Measurements from ENCODE around the gene GPR3.
"Not testable (repeated sequence)": the region's sequence is repeated elsewhere in the genome, so short reads cannot be mapped to it uniquely, and the experiment has no call there.

GPR3 gene

DNA sequence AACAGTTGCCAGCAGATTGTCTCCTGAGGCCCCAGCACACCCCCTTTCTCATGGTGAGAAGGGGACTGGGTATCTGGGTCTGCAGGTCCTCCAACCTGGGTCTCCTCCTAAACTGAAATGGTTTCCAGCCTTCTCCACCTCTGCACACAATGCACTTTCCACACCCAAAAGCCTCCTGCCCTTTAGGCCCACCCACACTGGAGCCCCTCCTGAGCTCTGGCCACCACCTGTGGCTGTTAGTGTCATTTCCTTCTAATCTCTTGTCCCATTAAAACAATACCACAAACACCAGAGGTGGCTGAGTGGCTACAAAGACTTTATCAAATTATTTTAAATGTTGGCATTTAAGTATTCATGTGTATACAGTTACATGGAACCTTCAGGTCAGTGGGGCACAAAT is 11.5 kb downstream of the GPR3 start:
- no peaks in the 10 kb centered on the region for H3K27me3 ChIP-seq (replicated peaks; ENCODE audit: control insufficient read depth, insufficient read depth, low read length)
- TF ChIP-seq, protein P1, sequence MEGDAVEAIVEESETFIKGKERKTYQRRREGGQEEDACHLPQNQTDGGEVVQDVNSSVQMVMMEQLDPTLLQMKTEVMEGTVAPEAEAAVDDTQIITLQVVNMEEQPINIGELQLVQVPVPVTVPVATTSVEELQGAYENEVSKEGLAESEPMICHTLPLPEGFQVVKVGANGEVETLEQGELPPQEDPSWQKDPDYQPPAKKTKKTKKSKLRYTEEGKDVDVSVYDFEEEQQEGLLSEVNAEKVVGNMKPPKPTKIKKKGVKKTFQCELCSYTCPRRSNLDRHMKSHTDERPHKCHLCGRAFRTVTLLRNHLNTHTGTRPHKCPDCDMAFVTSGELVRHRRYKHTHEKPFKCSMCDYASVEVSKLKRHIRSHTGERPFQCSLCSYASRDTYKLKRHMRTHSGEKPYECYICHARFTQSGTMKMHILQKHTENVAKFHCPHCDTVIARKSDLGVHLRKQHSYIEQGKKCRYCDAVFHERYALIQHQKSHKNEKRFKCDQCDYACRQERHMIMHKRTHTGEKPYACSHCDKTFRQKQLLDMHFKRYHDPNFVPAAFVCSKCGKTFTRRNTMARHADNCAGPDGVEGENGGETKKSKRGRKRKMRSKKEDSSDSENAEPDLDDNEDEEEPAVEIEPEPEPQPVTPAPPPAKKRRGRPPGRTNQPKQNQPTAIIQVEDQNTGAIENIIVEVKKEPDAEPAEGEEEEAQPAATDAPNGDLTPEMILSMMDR (IDR thresholded peaks at IDR 0.05; ENCODE audit: insufficient read depth, low read length, poor library complexity, severe bottlenecking), result no peak
- H3K4me3 ChIP-seq (replicated peaks; ENCODE audit: low read depth, low read length), result no peak overlapping the region
- no peak for DNase-seq (ENCODE audit: extremely low read depth, insufficient read length)
- H3K36me3 ChIP-seq (ENCODE audit: control insufficient read depth, insufficient read depth, low read length), result peaks cover 8% of the 10 kb centered on the region

GRCh38 chr1:27405074-27405473 is 12.7 kb downstream of the GPR3 start:
- TF ChIP-seq, protein P1 (IDR thresholded peaks at IDR 0.05; ENCODE audit: insufficient read depth, low read length, poor library complexity, severe bottlenecking), result no peak
- no peak overlapping the region for H3K4me3 ChIP-seq (replicated peaks; ENCODE audit: low read depth, low read length)
- H3K36me3 ChIP-seq (ENCODE audit: control insufficient read depth, insufficient read depth, low read length), result peaks cover 11% of the 10 kb centered on the region
- no peak for DNase-seq (ENCODE audit: extremely low read depth, insufficient read length)
- H3K27me3 ChIP-seq (replicated peaks; ENCODE audit: control insufficient read depth, insufficient read depth, low read length), result no peaks in the 10 kb centered on the region

GRCh38 chr1:27405598-27406361 is 13.4 kb downstream of the GPR3 start:
- DNase-seq (ENCODE audit: extremely low read depth, insufficient read length); H3K4me3 ChIP-seq (replicated peaks; ENCODE audit: low read depth, low read length); H3K27me3 ChIP-seq (replicated peaks; ENCODE audit: control insufficient read depth, insufficient read depth, low read length): not testable (repeated sequence)
- H3K36me3 ChIP-seq (ENCODE audit: control insufficient read depth, insufficient read depth, low read length), result peaks cover 11% of the 10 kb centered on the region

GRCh38 chr1:27406362-27406680 is 13.9 kb downstream of the GPR3 start:
- DNase-seq (ENCODE audit: extremely low read depth, insufficient read length), result no peak
- TF ChIP-seq, protein P1 (IDR thresholded peaks at IDR 0.05; ENCODE audit: insufficient read depth, low read length, poor library complexity, severe bottlenecking), result no peak
- peaks cover 11% of the 10 kb centered on the region for H3K36me3 ChIP-seq (ENCODE audit: control insufficient read depth, insufficient read depth, low read length)
- no peak overlapping the region for H3K4me3 ChIP-seq (replicated peaks; ENCODE audit: low read depth, low read length)
- H3K27me3 ChIP-seq (replicated peaks; ENCODE audit: control insufficient read depth, insufficient read depth, low read length), result no peaks in the 10 kb centered on the region

DNA sequence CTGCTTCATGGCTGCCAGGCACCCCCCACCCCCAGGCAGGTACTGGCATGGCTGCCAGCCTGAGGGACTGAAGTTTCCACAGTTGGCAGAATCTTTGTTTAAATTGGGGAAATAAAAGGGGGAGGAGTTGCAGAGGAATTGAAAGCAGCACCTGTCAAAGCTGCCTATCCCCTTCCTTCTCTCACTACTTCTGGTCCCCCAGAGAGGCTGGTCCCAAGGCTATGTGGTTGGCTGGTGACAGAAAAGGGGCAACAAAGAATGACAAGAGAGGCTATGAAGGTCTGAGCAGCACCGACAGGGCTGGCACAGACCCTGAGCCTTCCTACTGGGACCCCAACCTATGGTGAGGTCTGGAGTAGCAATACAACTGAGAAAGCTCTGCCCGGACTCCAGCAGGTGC is 14.4 kb downstream of the GPR3 start:
- not testable (repeated sequence) for DNase-seq (ENCODE audit: extremely low read depth, insufficient read length); H3K27me3 ChIP-seq (replicated peaks; ENCODE audit: control insufficient read depth, insufficient read depth, low read length); H3K4me3 ChIP-seq (replicated peaks; ENCODE audit: low read depth, low read length)
- H3K36me3 ChIP-seq (ENCODE audit: control insufficient read depth, insufficient read depth, low read length), result peaks cover 11% of the 10 kb centered on the region

GRCh38 chr1:27408151-27408550 is 15.7 kb downstream of the GPR3 start:
- Histone ChIP-seq H3K4me3 (replicated peaks; ENCODE audit: low read depth, low read length) (no peak overlapping the region), H3K36me3 (ENCODE audit: control insufficient read depth, insufficient read depth, low read length) (peaks cover 16% of the 10 kb centered on the region), H3K27me3 (replicated peaks; ENCODE audit: control insufficient read depth, insufficient read depth, low read length) (no peaks in the 10 kb centered on the region)
- no peak for DNase-seq (ENCODE audit: extremely low read depth, insufficient read length)
- TF ChIP-seq, protein P1 (IDR thresholded peaks at IDR 0.05; ENCODE audit: insufficient read depth, low read length, poor library complexity, severe bottlenecking), result no peak

- TF ChIP-seq, protein P1 (IDR thresholded peaks at IDR 0.05; ENCODE audit: insufficient read depth, low read length, poor library complexity, severe bottlenecking), result no peak
- Histone ChIP-seq H3K4me3 (replicated peaks; ENCODE audit: low read depth, low read length) (no peak overlapping the region), H3K36me3 (ENCODE audit: control insufficient read depth, insufficient read depth, low read length) (peaks cover 20% of the 10 kb centered on the region), H3K27me3 (replicated peaks; ENCODE audit: control insufficient read depth, insufficient read depth, low read length) (no peaks in the 10 kb centered on the region)
- DNase-seq (ENCODE audit: extremely low read depth, insufficient read length), result no peak
Measured at GRCh38 chr1:27409669-27410068, 17.2 kb downstream of the GPR3 start.

All from GM06990 (cell line).